OCI-LY3 (cell line): Measurements from ENCODE around the gene RASGRF2.

Experiments used
- CTCF ChIP-seq: fragments of 200-600, 300-600 bp; sonication (generic); IDR thresholded peaks from 2 replicates; pipeline ENCODE4 v1.5.1; 2014; ENCODE audit warnings: antibody characterized with exemption, low read length, low read depth
- EZH2phosphoT487 ChIP-seq: fragments of 200-600 bp; shearing (Covaris generic); IDR thresholded peaks from 2 replicates; pipeline ENCODE4 v1.6.1; 2018; ENCODE audit warnings: antibody characterized with exemption, mixed run types, low read depth

DNA sequence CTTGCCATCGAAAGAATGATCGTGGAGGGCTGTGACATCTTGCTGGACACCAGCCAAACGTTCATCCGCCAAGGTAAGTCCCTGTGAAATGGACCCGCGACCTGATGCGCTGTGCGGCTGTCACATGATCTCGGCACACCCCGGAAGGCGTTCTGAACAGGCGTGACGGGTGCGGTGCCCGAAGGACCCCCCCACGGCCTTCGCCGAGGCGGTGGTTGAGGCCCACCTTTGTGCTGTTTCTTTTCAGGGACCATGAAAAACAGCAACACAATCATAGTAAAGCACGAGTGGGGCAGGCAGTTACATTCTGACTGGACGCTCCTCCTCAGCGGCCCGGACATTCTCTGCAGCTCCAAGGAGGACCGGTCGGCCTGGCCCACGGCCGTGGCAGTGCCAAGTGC lies 126.7 kb downstream of the RASGRF2 start:
- no peak for TF ChIP-seq CTCF
- no peak for TF ChIP-seq EZH2phosphoT487
